Right ventricle myocardium superior (tissue), 1 donor: ENCODE measurements around the gene SYS1. TPM values are rescaled to one million over a fixed set of nuclear protein-coding genes. Genes with fewer than 3 reads are reported as not detected.

Experiments
- ATAC-seq: fragments of 200-7000 bp; cut with Tn5 transposase; one replicate; pipeline ENCODE4 v1.9.1; 2020; ENCODE audit warnings: mild to moderate bottlenecking; ENCODE audit not compliant: poor library complexity
- DNase-seq: peaks from one replicate; pipeline ENCODE4 v3.0.0-alpha.2; 2020
- intact Hi-C: fragments of 100-400 bp; cut with DNase I; formaldehyde crosslinking; loops from one replicate; pipeline ENCODE4 v1.11.2; 2022
- total RNA-seq: library from RNA; stranded (reverse); fragmentation: NEBNext Ultra II Directional; extraction: Animal tissue kit (Norgen Biotek cat#: 25700); gene quantifications from one replicate; pipeline ENCODE4 v1.2.1, GENCODE V29; 2021
- donor health status: DM: no; HTN: yes; CAD: no; lungs with severe emphysema.

The SYS1 gene
- total RNA-seq, 1 donor from 2014 or later, result 25.3 TPM

- DNase-seq (no peak), ATAC-seq (no peak)
- intact Hi-C loops, result loop anchor here (5.0 kb wide), 1 partner anchor 43 kb away; no protein-coding TSS in a partner anchor
Measured at GRCh38 chr20:45370571-45371160, 7.7 kb downstream of the SYS1 start.

DNA sequence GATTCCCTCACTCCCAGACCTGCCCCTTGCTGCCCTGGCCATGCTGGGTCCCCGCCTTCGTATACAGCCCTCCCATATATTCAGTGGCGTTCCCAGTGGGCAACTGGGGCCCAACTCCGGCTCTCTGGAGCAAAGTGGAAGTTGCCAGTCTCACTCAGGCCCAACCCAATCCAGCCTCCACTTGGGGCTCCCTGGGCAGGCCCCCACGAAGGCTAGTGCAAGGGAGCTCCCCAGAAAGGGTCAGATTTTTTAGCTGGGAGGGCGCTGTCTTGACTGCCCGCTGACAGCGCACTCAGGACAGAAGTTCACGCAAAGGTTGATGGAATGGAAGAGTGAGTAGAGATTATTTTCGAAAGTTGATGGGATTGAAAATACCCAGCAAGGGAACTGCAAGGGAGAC, 9.3 kb downstream of the SYS1 start:
- intact Hi-C loops, result loop anchor here (5.0 kb wide), 1 partner anchor 45 kb away; no protein-coding TSS in a partner anchor
- DNase-seq, result no peak
- no peak for ATAC-seq

GRCh38 chr20:45372646-45373352, 9.8 kb downstream of the SYS1 start:
- ATAC-seq (peak; percentile 70), DNase-seq (peak; percentile 63)
- intact Hi-C loops, result loop anchor here (5.0 kb wide), 1 partner anchor 45 kb away; no protein-coding TSS in a partner anchor

DNA sequence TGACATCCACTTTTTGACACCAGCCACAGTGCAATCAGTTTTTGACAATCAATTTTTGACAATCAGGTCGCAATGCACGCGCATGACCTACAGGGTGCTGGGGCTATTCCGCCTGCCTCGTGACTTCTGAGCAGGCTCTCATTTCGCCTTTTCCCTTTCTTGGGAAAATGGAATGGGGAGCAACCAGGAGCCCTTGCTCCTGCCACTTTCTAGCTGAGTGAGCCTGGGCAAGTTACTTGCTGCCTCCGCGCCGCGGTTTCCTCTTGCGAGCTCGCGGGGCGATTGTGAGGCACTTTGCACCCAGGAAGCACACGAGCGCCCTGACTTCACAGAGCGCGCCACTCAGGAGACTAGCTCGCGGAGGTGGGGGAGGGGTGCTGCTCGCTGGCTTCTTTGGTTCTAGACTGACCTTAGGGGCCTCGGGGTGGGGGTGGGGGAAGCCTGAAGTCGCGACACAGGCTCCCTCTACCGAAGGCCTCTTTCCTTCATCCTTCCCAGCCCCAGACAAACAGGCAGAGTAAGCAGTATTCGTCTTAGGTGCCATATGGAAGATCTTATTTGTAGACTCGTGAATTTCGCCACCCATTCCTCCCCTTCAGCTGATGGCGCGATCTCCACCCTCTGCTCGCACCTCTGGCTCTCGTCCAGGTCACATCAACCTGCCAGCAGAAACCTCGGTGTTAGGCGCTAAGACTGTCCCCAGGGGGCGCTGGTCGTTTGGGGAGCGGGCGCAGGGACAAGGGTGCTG, 10.6 kb downstream of the SYS1 start:
- ATAC-seq (peak; percentile 93), DNase-seq (peak; percentile 92)
- intact Hi-C loops, result loop anchor here (2.0 to 5.0 kb wide), 2 partner anchors 46 to 63 kb away; no protein-coding TSS in a partner anchor

DNA sequence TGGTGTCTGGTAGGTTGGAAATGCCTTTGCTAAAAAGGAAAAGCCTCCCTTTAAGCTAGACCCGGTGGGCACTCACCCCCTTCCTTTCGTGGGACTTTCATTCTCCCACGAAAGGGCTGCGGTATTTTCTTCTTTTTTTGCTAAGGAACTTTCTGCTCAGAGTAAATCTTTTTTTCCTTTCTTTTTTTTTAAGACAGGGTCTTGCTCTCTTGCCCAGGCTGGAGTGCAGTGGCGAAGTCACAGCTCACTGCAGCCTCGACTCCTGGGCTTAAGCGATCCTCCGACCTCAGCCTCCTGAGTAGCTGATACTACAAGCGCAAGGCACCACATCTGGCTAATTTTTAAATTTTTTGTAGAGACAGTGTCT, 11.1 kb downstream of the SYS1 start:
- intact Hi-C loops, result loop anchor here (2.0 to 5.0 kb wide), 2 partner anchors 47 to 63 kb away; no protein-coding TSS in a partner anchor
- ATAC-seq, result no peak
- no peak for DNase-seq

- no peak for DNase-seq
- intact Hi-C loops, result loop anchor here (2.0 to 5.0 kb wide), 2 partner anchors 48 to 62 kb away; no protein-coding TSS in a partner anchor
- no peak for ATAC-seq
Measured at GRCh38 chr20:45374966-45375365, 12.0 kb downstream of the SYS1 start.

GRCh38 chr20:45377269-45377668, 14.3 kb downstream of the SYS1 start:
- ATAC-seq (no peak), DNase-seq (no peak)
- intact Hi-C loops, result no loop called here

DNA sequence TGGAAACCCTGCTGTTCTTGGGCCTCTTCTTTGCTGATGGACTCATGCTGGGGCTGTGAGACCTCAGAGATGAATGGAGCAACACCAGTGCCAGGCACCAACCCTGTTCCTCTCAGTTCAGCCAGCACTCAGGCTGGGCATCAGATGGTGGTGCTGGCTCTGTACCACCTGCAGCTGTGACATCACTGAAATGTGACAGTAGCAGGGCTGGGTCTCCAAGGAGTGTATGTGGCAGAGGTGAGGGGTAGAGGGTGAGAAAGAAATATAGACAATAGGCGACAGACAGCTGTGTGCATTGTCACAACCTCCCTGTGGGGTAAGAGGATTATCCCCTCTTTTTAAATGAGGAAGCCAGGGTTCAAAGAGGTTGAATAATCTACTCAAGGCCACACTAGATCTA, 15.2 kb downstream of the SYS1 start, which contains the start of gene TP53TG5:
Gene TP53TG5 (minus strand): TSS at position 135 of the 400 bp plus-strand sequence. CDS start 89 bp downstream, at position 46.
- intact Hi-C loops, result no loop called here
- ATAC-seq (no peak), DNase-seq (no peak)

GRCh38 chr20:45387274-45387673, 24.3 kb downstream of the SYS1 start:
- ATAC-seq (no peak), DNase-seq (no peak)
- intact Hi-C loops, result no loop called here

- no peak for DNase-seq
- ATAC-seq, result no peak
- intact Hi-C loops, result no loop called here
Measured at GRCh38 chr20:45390931-45391330, 28.0 kb downstream of the SYS1 start.

GRCh38 chr20:45391559-45391958, 28.6 kb downstream of the SYS1 start:
- ATAC-seq (no peak), DNase-seq (no peak)
- intact Hi-C loops, result no loop called here

DNA sequence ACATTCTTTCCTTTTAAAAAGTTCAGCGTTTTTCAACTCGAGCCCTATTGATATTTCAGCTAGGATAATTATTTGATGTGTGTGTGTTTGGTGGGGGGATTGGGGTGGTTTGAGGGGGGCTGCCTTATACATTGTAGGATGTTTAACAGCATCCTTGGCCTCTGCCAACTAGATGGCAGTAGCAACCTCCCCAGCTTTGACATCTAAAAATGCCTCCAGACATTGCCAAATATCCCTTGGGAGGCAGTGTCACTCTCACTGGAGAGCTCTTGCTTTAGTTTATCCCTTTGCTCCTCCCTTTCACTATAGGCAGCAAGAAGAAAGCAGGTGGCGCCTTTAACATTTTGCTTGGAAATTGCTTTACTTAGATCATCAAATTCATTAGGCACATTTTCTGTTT, 29.8 kb downstream of the SYS1 start:
- ATAC-seq (no peak), DNase-seq (no peak)
- intact Hi-C loops, result no loop called here

DNA sequence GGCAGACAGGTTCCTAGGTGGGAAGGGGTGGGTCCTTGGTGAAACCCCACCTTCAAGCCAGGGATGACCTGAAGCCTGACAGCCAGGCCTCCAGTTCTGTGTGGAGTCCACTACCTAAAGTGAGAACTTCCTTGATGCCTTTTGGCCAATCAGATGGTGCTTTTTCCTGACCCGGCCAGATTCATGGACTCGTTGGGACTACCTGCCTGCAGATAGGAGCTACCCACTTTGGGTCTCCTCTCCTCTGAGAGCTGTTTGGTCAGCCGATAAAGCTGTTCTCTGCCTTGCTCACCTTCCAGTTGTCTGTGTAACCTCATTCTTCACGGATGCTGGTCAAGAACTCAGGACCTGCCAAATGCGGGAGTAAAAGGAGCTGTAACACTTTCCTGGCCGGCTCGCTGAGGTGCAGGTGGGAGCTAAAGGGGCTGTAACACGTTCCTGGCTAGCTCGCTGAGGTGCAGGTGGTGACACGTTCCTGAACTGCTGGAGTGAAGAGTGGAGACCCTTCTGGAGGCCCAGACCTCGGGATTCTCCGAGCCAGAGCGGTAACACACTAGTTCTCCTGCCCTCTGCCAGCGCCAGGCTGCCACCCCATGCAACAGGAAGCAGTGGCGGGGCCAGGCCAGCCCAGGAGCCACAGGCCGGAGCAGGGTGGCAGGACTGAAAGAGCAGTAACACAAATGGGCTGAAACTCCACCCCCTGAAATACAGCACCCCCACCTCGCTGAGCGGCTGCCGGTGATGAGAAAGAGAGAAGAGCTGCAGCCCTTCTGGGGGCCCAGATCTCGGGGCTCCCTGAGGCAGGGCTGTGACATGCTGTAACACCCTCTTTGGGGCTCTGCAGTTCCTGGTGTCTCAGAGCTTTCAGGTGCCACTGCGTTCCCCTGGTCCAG, 31.5 kb downstream of the SYS1 start:
- intact Hi-C loops, result no loop called here
- DNase-seq (no peak), ATAC-seq (no peak)

DNA sequence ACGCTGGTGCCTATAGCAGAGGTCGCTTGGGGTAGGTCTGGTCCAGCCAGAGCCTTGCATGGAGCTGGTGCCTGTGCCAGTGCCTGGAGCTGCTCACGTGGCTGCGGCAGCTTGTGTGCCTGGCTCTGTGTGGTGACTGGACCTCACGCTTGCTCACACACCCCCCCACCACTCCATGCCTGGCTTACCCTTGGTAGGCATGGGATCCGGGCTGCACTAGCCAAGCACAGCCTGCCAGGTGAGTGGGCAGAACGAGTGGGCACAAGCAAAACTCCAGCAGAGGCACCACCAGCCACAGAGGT, 32.1 kb downstream of the SYS1 start:
- no peak for DNase-seq
- intact Hi-C loops, result no loop called here
- no peak for ATAC-seq

DNA sequence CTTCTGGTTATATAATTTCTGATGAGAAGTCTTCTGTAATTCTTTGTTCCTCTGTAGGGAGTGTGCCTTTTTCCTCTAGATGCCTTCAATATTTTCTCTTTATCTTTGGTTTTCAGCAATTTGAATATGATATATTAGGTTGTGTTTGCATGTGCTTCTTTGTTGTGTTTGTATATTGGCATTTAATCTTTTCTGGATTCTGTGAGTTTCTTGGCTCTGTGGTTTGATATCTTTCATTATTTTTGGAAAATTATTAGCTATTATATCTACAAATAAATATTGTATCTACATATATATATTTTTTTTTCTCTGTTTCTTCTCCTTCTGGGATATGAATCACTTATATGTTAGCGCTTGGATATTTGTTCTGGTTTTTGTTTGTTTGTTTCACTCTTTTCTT, 36.1 kb downstream of the SYS1 start:
- no peak for DNase-seq
- intact Hi-C loops, result no loop called here
- ATAC-seq, result no peak

GRCh38 chr20:45400346-45401031, 37.5 kb downstream of the SYS1 start:
- intact Hi-C loops, result no loop called here
- ATAC-seq, result no peak
- DNase-seq, result no peak

- ATAC-seq (no peak), DNase-seq (no peak)
- intact Hi-C loops, result no loop called here
Measured at GRCh38 chr20:45402946-45403345, 40.0 kb downstream of the SYS1 start.

DNA sequence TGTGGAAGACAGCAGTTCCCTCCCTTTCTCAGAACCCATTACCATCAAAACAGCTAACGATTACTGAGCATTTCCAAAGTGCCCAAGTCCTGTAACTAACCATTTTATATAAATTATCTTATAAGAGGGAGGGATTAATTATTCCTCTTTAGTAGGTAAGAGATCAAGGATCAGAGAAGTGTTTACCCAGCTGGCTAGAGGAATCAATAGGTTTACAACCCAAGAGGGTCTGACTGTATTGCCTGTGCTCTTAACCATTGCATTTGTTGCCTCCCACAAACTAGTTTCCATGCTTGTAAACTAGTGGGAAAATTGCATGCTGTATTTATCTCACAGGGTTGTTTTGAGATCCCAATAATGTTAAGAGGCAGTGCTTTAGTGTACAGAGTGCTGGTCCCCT, 41.5 kb downstream of the SYS1 start:
- no peak for ATAC-seq
- DNase-seq, result no peak
- intact Hi-C loops, result no loop called here
